SK-N-SH treated with all-trans-retinoic acid at 6 μM for 48 hours (cell line): ENCODE results near the gene SKP1.
"Not testable (repeated sequence)": the region's sequence is repeated elsewhere in the genome, so short reads cannot be mapped to it uniquely, and the experiment has no call there.

Experiments
- ATAC-seq: fragments of 200-7000 bp; cut with Tn5 transposase; 3 replicates; pipeline ENCODE4 v1.9.1; 2020; ENCODE audit warnings: mild to moderate bottlenecking, moderate library complexity
- ARNTL ChIP-seq: fragments of 450-650 bp; formaldehyde crosslinking; IDR thresholded peaks from 2 replicates; pipeline ENCODE4 v1.5.0; 2020; ENCODE audit warnings: low read depth, mild to moderate bottlenecking, moderate library complexity, borderline replicate concordance
- CSDC2 ChIP-seq: fragments of 250-450 bp; sonication (Bioruptor Pico); IDR thresholded peaks from 2 replicates; pipeline ENCODE4 v1.5.0; 2020; ENCODE audit warnings: mild to moderate bottlenecking, moderate library complexity
- ESRRG ChIP-seq: fragments of 250-450 bp; sonication (Bioruptor Pico); IDR thresholded peaks from 2 replicates; pipeline ENCODE4 v1.6.1; 2021; ENCODE audit warnings: mild to moderate bottlenecking
- GLIS3 ChIP-seq: fragments of 250-450 bp; sonication (Bioruptor Pico); IDR thresholded peaks from 2 replicates; pipeline ENCODE4 v1.5.0; 2020; ENCODE audit warnings: mild to moderate bottlenecking, moderate library complexity
- ISL1 ChIP-seq: fragments of 250-450 bp; sonication (Bioruptor Pico); IDR thresholded peaks from 2 replicates; pipeline ENCODE4 v2.1.2; 2022; ENCODE audit warnings: mild to moderate bottlenecking, moderate library complexity
- OSR1 ChIP-seq: fragments of 250-450 bp; sonication (Bioruptor Pico); IDR thresholded peaks from 2 replicates; pipeline ENCODE4 v1.8.0; 2022; ENCODE audit warnings: moderate library complexity, mild to moderate bottlenecking, inconsistent platforms
- PPARA ChIP-seq: fragments of 250-450 bp; sonication (Bioruptor Pico); IDR thresholded peaks from 2 replicates; pipeline ENCODE4 v1.5.0; 2020; ENCODE audit warnings: mild to moderate bottlenecking, borderline replicate concordance
- RARB ChIP-seq: fragments of 250-450 bp; sonication (Bioruptor Pico); IDR thresholded peaks from 2 replicates; pipeline ENCODE4 v1.8.0; 2021; ENCODE audit warnings: mild to moderate bottlenecking, moderate library complexity
- SNAI2 ChIP-seq: fragments of 250-450 bp; sonication (Bioruptor Pico); IDR thresholded peaks from 2 replicates; pipeline ENCODE4 v1.5.0; 2020; ENCODE audit warnings: mild to moderate bottlenecking, moderate library complexity
- TCF4 ChIP-seq: fragments of 250-450 bp; sonication (Bioruptor Pico); IDR thresholded peaks from 2 replicates; pipeline ENCODE4 v1.8.0; 2021; ENCODE audit warnings: mild to moderate bottlenecking, moderate library complexity, borderline replicate concordance
- TOX ChIP-seq: fragments of 250-450 bp; sonication (Bioruptor Pico); IDR thresholded peaks from 2 replicates; pipeline ENCODE4 v1.8.0; 2021; ENCODE audit warnings: mild to moderate bottlenecking, moderate library complexity, borderline replicate concordance
- ZC3H10 ChIP-seq: fragments of 250-450 bp; sonication (Bioruptor Pico); IDR thresholded peaks from 2 replicates; pipeline ENCODE4 v1.5.1; 2021; ENCODE audit warnings: mild to moderate bottlenecking, moderate library complexity
- ZFP3 ChIP-seq: fragments of 250-450 bp; sonication (Bioruptor Pico); IDR thresholded peaks from 2 replicates; pipeline ENCODE4 v1.5.0; 2020; ENCODE audit warnings: mild to moderate bottlenecking, moderate library complexity
- ZNF565 ChIP-seq: fragments of 450-650 bp; formaldehyde crosslinking; conservative IDR thresholded peaks from 2 replicates; pipeline ENCODE4 v1.5.0; 2020; ENCODE audit warnings: low read depth, mild to moderate bottlenecking, moderate library complexity
- ZNF70 ChIP-seq: fragments of 450-650 bp; formaldehyde crosslinking; IDR thresholded peaks from 2 replicates; pipeline ENCODE4 v1.5.0; 2020; ENCODE audit warnings: mild to moderate bottlenecking, moderate library complexity
- TF ChIP-seq, protein P1 (sequence below): fragments of 250-450 bp; sonication (Bioruptor Pico); IDR thresholded peaks from 2 replicates; pipeline ENCODE4 v1.5.1; 2021; ENCODE audit warnings: mild to moderate bottlenecking, moderate library complexity
- TF ChIP-seq, protein P2 (sequence below): fragments of 250-450 bp; sonication (Bioruptor Pico); IDR thresholded peaks from 2 replicates; pipeline ENCODE4 v1.8.0; 2021; ENCODE audit warnings: low read depth, mild to moderate bottlenecking, moderate library complexity, borderline replicate concordance
- TF ChIP-seq, protein P3 (sequence below): fragments of 250-450 bp; sonication (Bioruptor Pico); IDR thresholded peaks from 2 replicates; pipeline ENCODE4 v1.8.0; 2020; ENCODE audit warnings: mild to moderate bottlenecking, moderate library complexity, borderline replicate concordance
- TF ChIP-seq, protein P4 (sequence below): fragments of 250-450 bp; sonication (Bioruptor Pico); IDR thresholded peaks from 2 replicates; pipeline ENCODE4 v1.5.0; 2020; ENCODE audit warnings: mild to moderate bottlenecking, moderate library complexity
- TF ChIP-seq, protein P5 (sequence below): fragments of 250-450 bp; sonication (Bioruptor Pico); IDR thresholded peaks from 2 replicates; pipeline ENCODE4 v1.5.1; 2020; ENCODE audit warnings: low read depth, mild to moderate bottlenecking, moderate library complexity

The SKP1 gene

DNA sequence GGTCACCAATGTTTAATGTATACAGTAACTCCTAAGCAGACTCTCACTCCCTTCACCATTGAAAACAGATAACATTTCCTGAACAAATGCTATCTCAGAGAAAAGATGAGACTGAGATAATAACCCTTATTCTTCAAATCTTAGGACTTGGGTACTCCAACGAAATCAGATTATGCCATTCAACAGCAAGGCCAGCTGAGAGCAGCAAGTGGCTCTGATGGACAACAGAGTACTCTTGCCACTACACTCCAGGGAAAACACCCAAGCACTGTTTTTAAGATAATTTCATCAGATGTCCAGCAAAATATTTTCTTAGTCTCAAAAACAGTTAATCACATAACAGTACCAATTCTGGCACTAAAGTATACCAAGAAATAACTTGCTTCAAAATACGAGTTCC lies 39.0 kb upstream of the SKP1 start:
- ATAC-seq, result no peak

DNA sequence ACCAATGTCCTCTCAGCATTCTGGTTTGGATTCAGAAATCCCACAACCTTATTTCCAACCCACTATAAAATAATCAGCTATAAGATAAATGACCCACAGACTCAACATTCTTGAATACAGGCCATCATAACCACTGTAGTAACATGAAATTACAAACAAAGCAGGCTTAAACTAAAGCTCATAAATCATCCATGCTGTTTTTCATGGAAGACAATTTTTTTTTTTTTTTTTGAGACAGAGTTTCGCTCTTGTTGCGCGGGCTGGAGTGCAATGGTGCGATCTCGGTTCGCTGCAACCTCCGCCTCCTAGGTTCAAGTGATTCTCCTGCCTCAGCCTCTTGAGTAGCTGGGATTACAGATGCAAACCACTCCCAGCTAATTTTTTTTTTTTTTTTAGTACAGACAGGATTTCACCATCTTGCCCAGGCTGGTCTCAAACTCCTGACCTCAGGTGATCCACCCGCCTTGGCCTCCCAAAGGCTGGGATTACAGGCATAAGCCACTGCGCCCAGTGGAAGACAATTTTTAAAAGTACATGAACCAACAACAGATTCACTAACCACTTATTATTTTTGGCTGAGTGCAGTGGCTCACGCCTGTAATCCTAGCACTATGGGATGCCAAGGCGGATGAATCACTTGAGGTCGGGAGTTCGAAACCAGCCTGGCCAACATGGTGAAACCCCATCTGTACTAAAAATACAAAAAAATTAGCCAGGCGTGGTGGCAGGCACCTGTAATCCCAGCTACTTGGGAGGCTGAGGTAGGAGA lies 34.7 kb upstream of the SKP1 start:
- not testable (repeated sequence) for ATAC-seq

More for the DNA sequence above, 39.0 kb upstream of the SKP1 start:
- TF ChIP-seq, protein P1, sequence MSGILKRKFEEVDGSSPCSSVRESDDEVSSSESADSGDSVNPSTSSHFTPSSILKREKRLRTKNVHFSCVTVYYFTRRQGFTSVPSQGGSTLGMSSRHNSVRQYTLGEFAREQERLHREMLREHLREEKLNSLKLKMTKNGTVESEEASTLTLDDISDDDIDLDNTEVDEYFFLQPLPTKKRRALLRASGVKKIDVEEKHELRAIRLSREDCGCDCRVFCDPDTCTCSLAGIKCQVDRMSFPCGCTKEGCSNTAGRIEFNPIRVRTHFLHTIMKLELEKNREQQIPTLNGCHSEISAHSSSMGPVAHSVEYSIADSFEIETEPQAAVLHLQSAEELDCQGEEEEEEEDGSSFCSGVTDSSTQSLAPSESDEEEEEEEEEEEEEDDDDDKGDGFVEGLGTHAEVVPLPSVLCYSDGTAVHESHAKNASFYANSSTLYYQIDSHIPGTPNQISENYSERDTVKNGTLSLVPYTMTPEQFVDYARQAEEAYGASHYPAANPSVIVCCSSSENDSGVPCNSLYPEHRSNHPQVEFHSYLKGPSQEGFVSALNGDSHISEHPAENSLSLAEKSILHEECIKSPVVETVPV, result no peak
- TF ChIP-seq, protein P2, sequence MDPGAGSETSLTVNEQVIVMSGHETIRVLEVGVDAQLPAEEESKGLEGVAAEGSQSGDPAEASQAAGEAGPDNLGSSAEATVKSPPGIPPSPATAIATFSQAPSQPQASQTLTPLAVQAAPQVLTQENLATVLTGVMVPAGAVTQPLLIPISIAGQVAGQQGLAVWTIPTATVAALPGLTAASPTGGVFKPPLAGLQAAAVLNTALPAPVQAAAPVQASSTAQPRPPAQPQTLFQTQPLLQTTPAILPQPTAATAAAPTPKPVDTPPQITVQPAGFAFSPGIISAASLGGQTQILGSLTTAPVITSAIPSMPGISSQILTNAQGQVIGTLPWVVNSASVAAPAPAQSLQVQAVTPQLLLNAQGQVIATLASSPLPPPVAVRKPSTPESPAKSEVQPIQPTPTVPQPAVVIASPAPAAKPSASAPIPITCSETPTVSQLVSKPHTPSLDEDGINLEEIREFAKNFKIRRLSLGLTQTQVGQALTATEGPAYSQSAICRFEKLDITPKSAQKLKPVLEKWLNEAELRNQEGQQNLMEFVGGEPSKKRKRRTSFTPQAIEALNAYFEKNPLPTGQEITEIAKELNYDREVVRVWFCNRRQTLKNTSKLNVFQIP (CRISPR knock-in tag), result no peak
- TF ChIP-seq ZFP3 (CRISPR knock-in tag), result no peak
- TF ChIP-seq ARNTL, result no peak
- TF ChIP-seq PPARA (CRISPR knock-in tag), result no peak
- TF ChIP-seq ESRRG (CRISPR knock-in tag), result no peak

DNA sequence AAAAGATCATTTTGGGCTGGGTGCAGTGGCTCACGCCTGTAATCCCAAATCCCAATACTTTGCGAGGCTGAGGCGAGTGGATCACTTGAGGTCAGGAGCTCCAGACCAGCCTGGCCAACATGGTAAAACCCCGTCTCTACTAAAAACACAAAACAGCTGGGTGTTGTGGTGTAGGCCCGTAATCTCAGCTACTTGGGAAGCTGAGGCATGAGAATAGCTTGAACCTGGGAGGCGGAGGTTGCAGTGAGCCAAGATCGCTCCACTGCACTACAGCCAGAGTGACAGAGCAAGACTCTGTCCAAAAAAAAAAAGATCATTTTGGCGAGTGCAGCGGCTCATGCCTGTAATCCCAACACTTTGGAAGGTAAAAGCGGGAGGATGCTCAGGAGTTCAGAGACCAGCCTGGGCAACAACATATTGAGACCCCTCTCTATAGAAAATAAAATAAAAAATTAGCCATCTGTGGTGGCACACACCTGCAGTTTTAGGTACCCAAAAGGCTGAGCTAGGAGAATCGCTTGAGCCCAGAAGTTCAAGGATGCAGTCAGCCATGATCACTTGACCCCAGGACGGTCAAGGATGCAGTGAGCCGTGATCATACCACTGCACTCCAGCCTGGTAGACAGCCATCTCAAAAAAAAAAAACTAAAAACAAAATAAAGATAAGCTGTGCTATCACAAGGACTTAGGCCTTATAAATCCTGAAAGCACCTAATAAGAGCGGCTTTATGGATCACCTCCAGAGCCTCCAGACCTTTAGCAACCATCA lies 32.9 kb upstream of the SKP1 start:
- ATAC-seq, result no peak
- TF ChIP-seq OSR1 (CRISPR knock-in tag) (no peak), ZC3H10 (CRISPR knock-in tag) (no peak), ZNF565 (CRISPR knock-in tag) (no peak), ZNF70 (no peak), TCF4 (CRISPR knock-in tag) (no peak), ZFP3 (CRISPR knock-in tag) (no peak), GLIS3 (CRISPR knock-in tag) (no peak), SNAI2 (CRISPR knock-in tag) (no peak), ISL1 (CRISPR knock-in tag) (no peak), CSDC2 (no peak), TOX (CRISPR knock-in tag) (no peak), RARB (CRISPR knock-in tag) (no peak)
- TF ChIP-seq, protein P3, sequence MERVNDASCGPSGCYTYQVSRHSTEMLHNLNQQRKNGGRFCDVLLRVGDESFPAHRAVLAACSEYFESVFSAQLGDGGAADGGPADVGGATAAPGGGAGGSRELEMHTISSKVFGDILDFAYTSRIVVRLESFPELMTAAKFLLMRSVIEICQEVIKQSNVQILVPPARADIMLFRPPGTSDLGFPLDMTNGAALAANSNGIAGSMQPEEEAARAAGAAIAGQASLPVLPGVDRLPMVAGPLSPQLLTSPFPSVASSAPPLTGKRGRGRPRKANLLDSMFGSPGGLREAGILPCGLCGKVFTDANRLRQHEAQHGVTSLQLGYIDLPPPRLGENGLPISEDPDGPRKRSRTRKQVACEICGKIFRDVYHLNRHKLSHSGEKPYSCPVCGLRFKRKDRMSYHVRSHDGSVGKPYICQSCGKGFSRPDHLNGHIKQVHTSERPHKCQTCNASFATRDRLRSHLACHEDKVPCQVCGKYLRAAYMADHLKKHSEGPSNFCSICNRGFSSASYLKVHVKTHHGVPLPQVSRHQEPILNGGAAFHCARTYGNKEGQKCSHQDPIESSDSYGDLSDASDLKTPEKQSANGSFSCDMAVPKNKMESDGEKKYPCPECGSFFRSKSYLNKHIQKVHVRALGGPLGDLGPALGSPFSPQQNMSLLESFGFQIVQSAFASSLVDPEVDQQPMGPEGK (CRISPR knock-in tag), result no peak
- TF ChIP-seq, protein P2 (CRISPR knock-in tag), result no peak
- TF ChIP-seq, protein P1, result no peak

DNA sequence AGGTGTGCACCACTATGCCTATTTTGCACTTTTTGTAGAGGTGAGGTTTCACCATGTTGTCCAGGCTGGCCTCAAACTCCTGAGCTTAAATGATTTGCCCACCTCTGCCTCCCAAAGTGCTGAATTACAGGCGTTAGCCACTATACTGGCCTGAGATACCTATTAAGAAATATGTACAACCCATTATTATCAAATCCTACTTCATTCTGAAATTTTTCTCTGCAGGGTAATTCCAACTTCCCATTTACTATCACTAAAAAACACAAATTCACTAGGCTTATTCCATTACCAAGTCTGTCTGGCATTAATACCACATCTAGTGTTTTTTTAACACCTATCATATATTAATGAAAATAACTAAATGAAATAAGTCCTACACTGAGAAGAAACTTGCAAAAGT lies 30.9 kb upstream of the SKP1 start:
- ATAC-seq, result no peak
- TF ChIP-seq ISL1 (CRISPR knock-in tag), result no peak
- TF ChIP-seq, protein P1, result no peak
- no peak for TF ChIP-seq RARB (CRISPR knock-in tag)
- TF ChIP-seq, protein P4, sequence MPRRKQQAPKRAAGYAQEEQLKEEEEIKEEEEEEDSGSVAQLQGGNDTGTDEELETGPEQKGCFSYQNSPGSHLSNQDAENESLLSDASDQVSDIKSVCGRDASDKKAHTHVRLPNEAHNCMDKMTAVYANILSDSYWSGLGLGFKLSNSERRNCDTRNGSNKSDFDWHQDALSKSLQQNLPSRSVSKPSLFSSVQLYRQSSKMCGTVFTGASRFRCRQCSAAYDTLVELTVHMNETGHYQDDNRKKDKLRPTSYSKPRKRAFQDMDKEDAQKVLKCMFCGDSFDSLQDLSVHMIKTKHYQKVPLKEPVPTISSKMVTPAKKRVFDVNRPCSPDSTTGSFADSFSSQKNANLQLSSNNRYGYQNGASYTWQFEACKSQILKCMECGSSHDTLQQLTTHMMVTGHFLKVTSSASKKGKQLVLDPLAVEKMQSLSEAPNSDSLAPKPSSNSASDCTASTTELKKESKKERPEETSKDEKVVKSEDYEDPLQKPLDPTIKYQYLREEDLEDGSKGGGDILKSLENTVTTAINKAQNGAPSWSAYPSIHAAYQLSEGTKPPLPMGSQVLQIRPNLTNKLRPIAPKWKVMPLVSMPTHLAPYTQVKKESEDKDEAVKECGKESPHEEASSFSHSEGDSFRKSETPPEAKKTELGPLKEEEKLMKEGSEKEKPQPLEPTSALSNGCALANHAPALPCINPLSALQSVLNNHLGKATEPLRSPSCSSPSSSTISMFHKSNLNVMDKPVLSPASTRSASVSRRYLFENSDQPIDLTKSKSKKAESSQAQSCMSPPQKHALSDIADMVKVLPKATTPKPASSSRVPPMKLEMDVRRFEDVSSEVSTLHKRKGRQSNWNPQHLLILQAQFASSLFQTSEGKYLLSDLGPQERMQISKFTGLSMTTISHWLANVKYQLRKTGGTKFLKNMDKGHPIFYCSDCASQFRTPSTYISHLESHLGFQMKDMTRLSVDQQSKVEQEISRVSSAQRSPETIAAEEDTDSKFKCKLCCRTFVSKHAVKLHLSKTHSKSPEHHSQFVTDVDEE (CRISPR knock-in tag), result no peak
- no peak for TF ChIP-seq OSR1 (CRISPR knock-in tag)
- TF ChIP-seq, protein P5, sequence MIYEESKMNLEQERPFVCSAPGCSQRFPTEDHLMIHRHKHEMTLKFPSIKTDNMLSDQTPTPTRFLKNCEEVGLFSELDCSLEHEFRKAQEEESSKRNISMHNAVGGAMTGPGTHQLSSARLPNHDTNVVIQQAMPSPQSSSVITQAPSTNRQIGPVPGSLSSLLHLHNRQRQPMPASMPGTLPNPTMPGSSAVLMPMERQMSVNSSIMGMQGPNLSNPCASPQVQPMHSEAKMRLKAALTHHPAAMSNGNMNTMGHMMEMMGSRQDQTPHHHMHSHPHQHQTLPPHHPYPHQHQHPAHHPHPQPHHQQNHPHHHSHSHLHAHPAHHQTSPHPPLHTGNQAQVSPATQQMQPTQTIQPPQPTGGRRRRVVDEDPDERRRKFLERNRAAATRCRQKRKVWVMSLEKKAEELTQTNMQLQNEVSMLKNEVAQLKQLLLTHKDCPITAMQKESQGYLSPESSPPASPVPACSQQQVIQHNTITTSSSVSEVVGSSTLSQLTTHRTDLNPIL, result no peak
- TF ChIP-seq TOX (CRISPR knock-in tag), result no peak
- TF ChIP-seq ZNF70, result no peak
- TF ChIP-seq CSDC2, result no peak
